Naive thymus-derived CD4-positive, alpha-beta T cell (primary cell): ENCODE results near the gene DSCAM. TPM values are rescaled to one million over a fixed set of nuclear protein-coding genes. Genes with fewer than 3 reads are reported as not detected.
"Not testable (repeated sequence)": the region's sequence is repeated elsewhere in the genome, so short reads cannot be mapped to it uniquely, and the experiment has no call there.

Experiments used
- ATAC-seq: fragments of 150-1000 bp; cut with Tn5 transposase; 2 replicates; pipeline ENCODE4 v1.10.0; 2021; ENCODE audit warnings: mild to moderate bottlenecking, moderate library complexity
- CTCF ChIA-PET: fragments of 350-600 bp; sonication (Branson Sonifier 250); formaldehyde crosslinking; loops from one replicate; lab custom pipeline; 2021; ENCODE audit warnings: antibody characterized with exemption; lab: Charles Lee
- POLR2A ChIA-PET: fragments of 350-600 bp; sonication (Branson Sonifier 250); formaldehyde crosslinking; loops from one replicate; lab custom pipeline; 2021; ENCODE audit warnings: antibody characterized with exemption, inconsistent platforms; lab: Charles Lee
- DNase-seq, 9 donors: peaks; one replicate each; pipeline versions ENCODE4 v3.0.0 to v3.0.0-alpha.2; 2020 to 2022; ENCODE audit warnings: mixed read lengths in 1 of 9
- H3K27ac ChIP-seq: one replicate; pipeline ENCODE4 v1.7.0; 2013; ENCODE audit warnings: mild to moderate bottlenecking, low read depth, low read length, moderate library complexity
- H3K27me3 ChIP-seq, 2 donors: one replicate each; pipeline ENCODE4 v1.7.0; 2013; ENCODE audit warnings: low read length in 2 of 2, mild to moderate bottlenecking in 2 of 2, moderate library complexity in 2 of 2; ENCODE audit not compliant: control insufficient read depth in 2 of 2, insufficient read depth in 2 of 2
- H3K36me3 ChIP-seq, 3 experiments: 1 replicate in 2 of 3; 2 replicates in 1 of 3; pipeline ENCODE4 v1.7.0; 2013; ENCODE audit warnings: low read length in 3 of 3, mild to moderate bottlenecking in 3 of 3, moderate library complexity in 1 of 3; ENCODE audit not compliant: insufficient read depth in 3 of 3, control insufficient read depth in 2 of 3
- H3K4me1 ChIP-seq, 2 donors: one replicate each; pipeline ENCODE4 v1.7.0; 2013; ENCODE audit warnings: low read length in 2 of 2, mild to moderate bottlenecking in 2 of 2, moderate library complexity in 1 of 2; ENCODE audit not compliant: control insufficient read depth in 2 of 2, insufficient read depth in 2 of 2
- H3K4me3 ChIP-seq: 2 replicates; pipeline ENCODE4 v1.7.0; 2013; ENCODE audit warnings: mild to moderate bottlenecking, low read length
- H3K9me3 ChIP-seq, 3 experiments: 1 replicate in 2 of 3; 2 replicates in 1 of 3; pipeline ENCODE4 v1.7.0; 2013; ENCODE audit warnings: low read length in 3 of 3; ENCODE audit not compliant: control insufficient read depth in 2 of 3
- H3K27ac Mint-ChIP-seq, 9 donors: one replicate each; pipeline ENCODE4 v1.8.0; 2020 to 2022; ENCODE audit warnings: mixed read lengths in 9 of 9, mild to moderate bottlenecking in 8 of 9, moderate library complexity in 5 of 9, inconsistent platforms in 2 of 9
- H3K27me3 Mint-ChIP-seq, 5 donors: one replicate each; pipeline ENCODE4 v1.8.0; 2021 to 2022; ENCODE audit warnings: mixed read lengths in 5 of 5, mild to moderate bottlenecking in 1 of 5
- H3K36me3 Mint-ChIP-seq, 5 donors: one replicate each; pipeline ENCODE4 v1.8.0; 2020 to 2022; ENCODE audit warnings: mixed read lengths in 5 of 5, mild to moderate bottlenecking in 3 of 5, inconsistent platforms in 1 of 5
- H3K4me1 Mint-ChIP-seq, 7 donors: one replicate each; pipeline ENCODE4 v1.8.0; 2020 to 2022; ENCODE audit warnings: mixed read lengths in 7 of 7, mild to moderate bottlenecking in 3 of 7, inconsistent platforms in 1 of 7
- H3K4me3 Mint-ChIP-seq, 10 donors: one replicate each; pipeline ENCODE4 v1.8.0; 2020 to 2022; ENCODE audit warnings: mild to moderate bottlenecking in 10 of 10, mixed read lengths in 10 of 10, moderate library complexity in 6 of 10, inconsistent platforms in 2 of 10
- H3K9me3 Mint-ChIP-seq, 11 donors: one replicate each; pipeline ENCODE4 v1.8.0; 2020 to 2022; ENCODE audit warnings: mixed read lengths in 11 of 11, mild to moderate bottlenecking in 4 of 11, inconsistent platforms in 1 of 11, moderate library complexity in 1 of 11
- intact Hi-C, 2 donors: fragments of 100-400 bp; cut with micrococcal nuclease; formaldehyde crosslinking; loops; one replicate each; pipeline ENCODE4 v1.15.1; 2023
- polyA plus RNA-seq, 2 donors: library from polyadenylated mRNA; unstranded; fragments of 300-500 nt; fragmentation: Illumina TruSeq; gene quantifications; one replicate each; pipeline ENCODE4 v1.2.3, GENCODE V29; 2021
- total RNA-seq, 6 experiments: library from RNA in 5 of 6; stranded (reverse) in 5 of 6; gene quantifications; 1 replicate in 5 of 6; 2 replicates in 1 of 6; pipeline ENCODE4 v1.2.3 and lab custom pipeline; 2021 to 2026

The DSCAM gene
- total and polyA plus RNA-seq, 7 experiments from 2014 or later, result not detected

GRCh38 chr21:40445349-40445921 is 401.5 kb downstream of the DSCAM start:
- Histone ChIP-seq H3K4me3 (no peak overlapping the region), H3K36me3 (no peaks in the 10 kb centered on the region), H3K9me3 (no peaks in the 10 kb centered on the region), H3K27ac (no peak overlapping the region), H3K4me1 (no peaks in the 10 kb centered on the region), H3K27me3 (no peaks in the 10 kb centered on the region)
- ChIA-PET POLR2A (no interaction called here), CTCF (no interaction called here)
- no peaks in the 10 kb centered on the region for H3K4me1 Mint-ChIP-seq
- H3K4me3 Mint-ChIP-seq, result no peak overlapping the region
- H3K27me3 Mint-ChIP-seq, result peaks cover 0 to 5% (median 0%) of the 10 kb centered on the region in 5 donors
- no peak for DNase-seq
- H3K9me3 Mint-ChIP-seq, result peaks cover 0 to 18% (median 7%) of the 10 kb centered on the region in 11 donors
- no peak for ATAC-seq
- intact Hi-C loops, result no loop called here
- H3K36me3 Mint-ChIP-seq, result peaks cover 0 to 4% (median 0%) of the 10 kb centered on the region in 5 donors
- no peak overlapping the region for H3K27ac Mint-ChIP-seq

- DNase-seq, H3K4me1 ChIP-seq, POLR2A ChIA-PET, H3K4me1 Mint-ChIP-seq, H3K27ac ChIP-seq, H3K4me3 ChIP-seq, ATAC-seq, intact Hi-C loops, H3K27me3 Mint-ChIP-seq, H3K27ac Mint-ChIP-seq, CTCF ChIA-PET, H3K4me3 Mint-ChIP-seq, H3K36me3 ChIP-seq, H3K36me3 Mint-ChIP-seq, H3K27me3 ChIP-seq: not testable (repeated sequence)
- H3K9me3 ChIP-seq, result peaks cover 0 to 11% (median 0%) of the 10 kb centered on the region in 3 experiments
- peaks cover 0 to 21% (median 5%) of the 10 kb centered on the region in 11 donors for H3K9me3 Mint-ChIP-seq
These were observed 407.4 kb downstream of the DSCAM start for GRCh38 chr21:40439581-40439980.

- H3K27me3 Mint-ChIP-seq, result peaks cover 0 to 5% (median 0%) of the 10 kb centered on the region in 5 donors
- H3K27ac ChIP-seq, result no peak overlapping the region
- H3K27me3 ChIP-seq, result no peaks in the 10 kb centered on the region
- intact Hi-C loops, result no loop called here
- ChIA-PET POLR2A (no interaction called here), CTCF (no interaction called here)
- H3K36me3 Mint-ChIP-seq, result no peaks in the 10 kb centered on the region
- H3K4me1 Mint-ChIP-seq, result no peaks in the 10 kb centered on the region
- H3K4me3 ChIP-seq, result no peak overlapping the region
- no peaks in the 10 kb centered on the region for H3K36me3 ChIP-seq
- no peak overlapping the region for H3K4me3 Mint-ChIP-seq
- H3K9me3 Mint-ChIP-seq, result peaks cover 0 to 18% (median 4%) of the 10 kb centered on the region in 11 donors
- H3K9me3 ChIP-seq, result peaks cover 0 to 11% (median 0%) of the 10 kb centered on the region in 3 experiments
- no peaks in the 10 kb centered on the region for H3K4me1 ChIP-seq
- DNase-seq, result no peak
- ATAC-seq, result no peak
- no peak overlapping the region for H3K27ac Mint-ChIP-seq
These were observed 408.3 kb downstream of the DSCAM start for GRCh38 chr21:40438616-40439015.

GRCh38 chr21:40436261-40436660 is 410.7 kb downstream of the DSCAM start:
- no peak overlapping the region for H3K4me3 Mint-ChIP-seq
- no peaks in the 10 kb centered on the region for H3K36me3 Mint-ChIP-seq
- Histone ChIP-seq H3K27me3 (no peaks in the 10 kb centered on the region), H3K36me3 (no peaks in the 10 kb centered on the region), H3K27ac (no peak overlapping the region), H3K4me1 (no peaks in the 10 kb centered on the region), H3K4me3 (no peak overlapping the region), H3K9me3 (peaks cover 0 to 11% (median 0%) of the 10 kb centered on the region in 3 experiments)
- no peak for DNase-seq
- H3K27me3 Mint-ChIP-seq, result peaks cover 0 to 1% (median 0%) of the 10 kb centered on the region in 5 donors
- peaks cover 0 to 18% (median 1%) of the 10 kb centered on the region in 11 donors for H3K9me3 Mint-ChIP-seq
- no peaks in the 10 kb centered on the region for H3K4me1 Mint-ChIP-seq
- POLR2A ChIA-PET, result no interaction called here
- CTCF ChIA-PET, result no interaction called here
- H3K27ac Mint-ChIP-seq, result no peak overlapping the region
- no peak for ATAC-seq
- intact Hi-C loops, result no loop called here

- H3K4me1 Mint-ChIP-seq, result no peaks in the 10 kb centered on the region
- intact Hi-C loops, result no loop called here
- peaks cover 0 to 4% (median 0%) of the 10 kb centered on the region in 5 donors for H3K27me3 Mint-ChIP-seq
- POLR2A ChIA-PET, result no interaction called here
- H3K27ac Mint-ChIP-seq, result no peak overlapping the region
- peaks cover 0 to 21% (median 2%) of the 10 kb centered on the region in 11 donors for H3K9me3 Mint-ChIP-seq
- H3K36me3 Mint-ChIP-seq, result no peaks in the 10 kb centered on the region
- ATAC-seq (no peak), DNase-seq (no peak)
- Histone ChIP-seq H3K4me3 (no peak overlapping the region), H3K36me3 (no peaks in the 10 kb centered on the region), H3K27ac (no peak overlapping the region), H3K27me3 (no peaks in the 10 kb centered on the region), H3K9me3 (no peaks in the 10 kb centered on the region), H3K4me1 (no peaks in the 10 kb centered on the region)
- CTCF ChIA-PET, result no interaction called here
- no peak overlapping the region for H3K4me3 Mint-ChIP-seq
These were observed 413.4 kb downstream of the DSCAM start for GRCh38 chr21:40433538-40433937.

- Mint-ChIP-seq H3K4me3 (no peak overlapping the region), H3K4me1 (no peaks in the 10 kb centered on the region), H3K27ac (no peak overlapping the region), H3K27me3 (peaks cover 0 to under 1% (median 0%) of the 10 kb centered on the region in 5 donors), H3K36me3 (no peaks in the 10 kb centered on the region), H3K9me3 (peaks cover 0 to 10% (median 2%) of the 10 kb centered on the region in 11 donors)
- H3K27ac ChIP-seq, result no peak overlapping the region
- H3K4me1 ChIP-seq, result no peaks in the 10 kb centered on the region
- DNase-seq (no peak), ATAC-seq (no peak)
- H3K4me3 ChIP-seq, result no peak overlapping the region
- ChIA-PET CTCF (no interaction called here), POLR2A (no interaction called here)
- H3K27me3 ChIP-seq, result no peaks in the 10 kb centered on the region
- H3K36me3 ChIP-seq, result no peaks in the 10 kb centered on the region
- no peaks in the 10 kb centered on the region for H3K9me3 ChIP-seq
- intact Hi-C loops, result no loop called here
These were observed 421.0 kb downstream of the DSCAM start for GRCh38 chr21:40425981-40426380.
